ENCODE results near the gene IL17RD. TPM values are rescaled to one million over a fixed set of nuclear protein-coding genes. Genes with fewer than 3 reads are reported as not detected.

Gene IL17RD
- total and polyA plus RNA-seq, 2 of the 4 experiments (the other 2 are of a cell fraction), result 0.72 to 0.92 TPM

GRCh38 chr3:57087361-57088092 lies 77.6 kb downstream of the IL17RD start:
- no peak overlapping the region for H3K18ac ChIP-seq (ENCODE audit: low read depth, low read length)
- H3K79me1 ChIP-seq (ENCODE audit: low read depth in 1 of 2, low read length in 2 of 2), result no peaks in the 10 kb centered on the region
- H3K4ac ChIP-seq (ENCODE audit: low read depth, low read length), result no peak overlapping the region
- DNase-seq, result no peak
- H3K27ac ChIP-seq (ENCODE audit: insufficient read depth, low read length), result no peak overlapping the region
- dilution Hi-C loops (cut with HindIII; ENCODE audit: low sequenced_read_pairs, unreplicated experiment) (no loop called here), in situ Hi-C loops (cut with MboI; ENCODE audit: low sequenced_read_pairs) (no loop called here), intact Hi-C loops (cut with micrococcal nuclease) (no loop called here)
- CTCF ChIA-PET, result interaction anchor here (0.9 to 1.2 kb wide), 2 partner anchors 10 to 92 kb away, joined by 3 read pairs; no protein-coding TSS in a partner anchor
- no peak overlapping the region for H4K91ac ChIP-seq (ENCODE audit: insufficient read depth, low read depth, low read length)
- H3K4me3 ChIP-seq (ENCODE audit: insufficient read depth, low read depth, low read length), result no peak overlapping the region
- no peak overlapping the region for H3K9ac ChIP-seq (ENCODE audit: low read depth, low read length)
- H2BK15ac ChIP-seq (ENCODE audit: low read depth, low read length), result no peak overlapping the region
- H2AK9ac ChIP-seq (replicated peaks; ENCODE audit: low read depth, low read length, poor library complexity), result no peak overlapping the region
- H3K56ac ChIP-seq (ENCODE audit: extremely low read depth, insufficient read depth, low read length), result no peak overlapping the region
- no peak overlapping the region for H2BK5ac ChIP-seq (ENCODE audit: low read depth, low read length, poor library complexity, severe bottlenecking)
- no peak overlapping the region for H3K23ac ChIP-seq (ENCODE audit: low read depth, low read length)
- H2AFZ ChIP-seq (replicated peaks; ENCODE audit: low read length, poor library complexity), result no peak overlapping the region
- no peaks in the 10 kb centered on the region for H3K9me3 ChIP-seq (ENCODE audit: control insufficient read depth, insufficient read depth, low read length)
- POLR2A ChIA-PET (ENCODE audit: unreplicated experiment), result interaction anchor here (0.6 kb wide), 1 partner anchor 89 kb away, joined by 7 read pairs; no protein-coding TSS in a partner anchor
- H4K8ac ChIP-seq (ENCODE audit: low read depth in 2 of 2, low read length in 2 of 2), result no peak overlapping the region
- H4K20me1 ChIP-seq (ENCODE audit: insufficient read depth, low read length), result no peaks in the 10 kb centered on the region
- no peak overlapping the region for H2AK5ac ChIP-seq (ENCODE audit: low read depth, low read length)
- H3K27me3 ChIP-seq (ENCODE audit: control insufficient read depth, insufficient read depth, low read length), result peaks cover 3% of the 10 kb centered on the region
- no peaks in the 10 kb centered on the region for H3K36me3 ChIP-seq (ENCODE audit: control insufficient read depth, insufficient read depth, low read length)
- peaks cover 3% of the 10 kb centered on the region; the same call in 1 of the 2 replicates for H3K4me1 ChIP-seq (ENCODE audit: control insufficient read depth, insufficient read depth, low read length)
- no TSS peak for BruUV-seq (replicated peaks)
- H3K9me1 ChIP-seq (ENCODE audit: insufficient read depth, low read length), result no peaks in the 10 kb centered on the region; the same call in 1 of the 2 replicates
- no peak overlapping the region for H4K5ac ChIP-seq (ENCODE audit: low read depth, low read length)
- H2BK20ac ChIP-seq (ENCODE audit: low read depth, low read length), result no peak overlapping the region
- WGBS, 2 experiments (ENCODE audit: extremely low coverage in 2 of 2, insufficient read length in 1 of 2), result no CpG with 5 or more reads among the region's 1 CpG
- no peak overlapping the region for H3K14ac ChIP-seq (replicated peaks; ENCODE audit: low read depth, low read length)
- no peak for ATAC-seq (ENCODE audit: low read depth)
- no peak overlapping the region for H2BK120ac ChIP-seq (ENCODE audit: low read depth, low read length)
- H3K4me2 ChIP-seq (ENCODE audit: low read depth, low read length), result no peak overlapping the region
- TF ChIP-seq, protein P1, sequence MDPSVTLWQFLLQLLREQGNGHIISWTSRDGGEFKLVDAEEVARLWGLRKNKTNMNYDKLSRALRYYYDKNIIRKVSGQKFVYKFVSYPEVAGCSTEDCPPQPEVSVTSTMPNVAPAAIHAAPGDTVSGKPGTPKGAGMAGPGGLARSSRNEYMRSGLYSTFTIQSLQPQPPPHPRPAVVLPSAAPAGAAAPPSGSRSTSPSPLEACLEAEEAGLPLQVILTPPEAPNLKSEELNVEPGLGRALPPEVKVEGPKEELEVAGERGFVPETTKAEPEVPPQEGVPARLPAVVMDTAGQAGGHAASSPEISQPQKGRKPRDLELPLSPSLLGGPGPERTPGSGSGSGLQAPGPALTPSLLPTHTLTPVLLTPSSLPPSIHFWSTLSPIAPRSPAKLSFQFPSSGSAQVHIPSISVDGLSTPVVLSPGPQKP (IDR thresholded peaks at IDR 0.05; ENCODE audit: borderline replicate concordance, low read depth, low read length), result no peak
- TF ChIP-seq MXI1 (IDR thresholded peaks at IDR 0.05; ENCODE audit: borderline replicate concordance, low read depth, low read length) (no peak), FOS (IDR thresholded peaks at IDR 0.05; ENCODE audit: low read depth, low read length) (no peak), RCOR1 (IDR thresholded peaks at IDR 0.05; ENCODE audit: insufficient replicate concordance, low read length) (no peak), MAZ (IDR thresholded peaks at IDR 0.05; ENCODE audit: borderline replicate concordance, low read depth, low read length) (no peak), BHLHE40 (IDR thresholded peaks at IDR 0.05; ENCODE audit: low read depth, low read length) (no peak), SMC3 (IDR thresholded peaks at IDR 0.05; ENCODE audit: low read depth, low read length) (no peak), POLR2A (IDR thresholded peaks at IDR 0.05; ENCODE audit: low read depth, low read length) (no peak), RAD21 (IDR thresholded peaks at IDR 0.05; ENCODE audit: low read length) (no peak), RFX5 (IDR thresholded peaks at IDR 0.05; ENCODE audit: low read depth, low read length) (no peak), MAFK (IDR thresholded peaks at IDR 0.05; ENCODE audit: low read depth, low read length) (no peak), CEBPB (IDR thresholded peaks at IDR 0.05; ENCODE audit: low read depth, low read length) (no peak), CHD1 (IDR thresholded peaks at IDR 0.05; ENCODE audit: low read depth, low read length) (no peak)
- TF ChIP-seq, protein P2, sequence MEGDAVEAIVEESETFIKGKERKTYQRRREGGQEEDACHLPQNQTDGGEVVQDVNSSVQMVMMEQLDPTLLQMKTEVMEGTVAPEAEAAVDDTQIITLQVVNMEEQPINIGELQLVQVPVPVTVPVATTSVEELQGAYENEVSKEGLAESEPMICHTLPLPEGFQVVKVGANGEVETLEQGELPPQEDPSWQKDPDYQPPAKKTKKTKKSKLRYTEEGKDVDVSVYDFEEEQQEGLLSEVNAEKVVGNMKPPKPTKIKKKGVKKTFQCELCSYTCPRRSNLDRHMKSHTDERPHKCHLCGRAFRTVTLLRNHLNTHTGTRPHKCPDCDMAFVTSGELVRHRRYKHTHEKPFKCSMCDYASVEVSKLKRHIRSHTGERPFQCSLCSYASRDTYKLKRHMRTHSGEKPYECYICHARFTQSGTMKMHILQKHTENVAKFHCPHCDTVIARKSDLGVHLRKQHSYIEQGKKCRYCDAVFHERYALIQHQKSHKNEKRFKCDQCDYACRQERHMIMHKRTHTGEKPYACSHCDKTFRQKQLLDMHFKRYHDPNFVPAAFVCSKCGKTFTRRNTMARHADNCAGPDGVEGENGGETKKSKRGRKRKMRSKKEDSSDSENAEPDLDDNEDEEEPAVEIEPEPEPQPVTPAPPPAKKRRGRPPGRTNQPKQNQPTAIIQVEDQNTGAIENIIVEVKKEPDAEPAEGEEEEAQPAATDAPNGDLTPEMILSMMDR (conservative IDR thresholded peaks at IDR 0.05; ENCODE audit: low read depth, low read length), result no peak
- TF ChIP-seq, protein P3, sequence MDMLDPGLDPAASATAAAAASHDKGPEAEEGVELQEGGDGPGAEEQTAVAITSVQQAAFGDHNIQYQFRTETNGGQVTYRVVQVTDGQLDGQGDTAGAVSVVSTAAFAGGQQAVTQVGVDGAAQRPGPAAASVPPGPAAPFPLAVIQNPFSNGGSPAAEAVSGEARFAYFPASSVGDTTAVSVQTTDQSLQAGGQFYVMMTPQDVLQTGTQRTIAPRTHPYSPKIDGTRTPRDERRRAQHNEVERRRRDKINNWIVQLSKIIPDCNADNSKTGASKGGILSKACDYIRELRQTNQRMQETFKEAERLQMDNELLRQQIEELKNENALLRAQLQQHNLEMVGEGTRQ (IDR thresholded peaks at IDR 0.05; ENCODE audit: low read depth, low read length), result no peak
